ENCODE measurements around the gene CACNA1A. TPM values are rescaled to one million over a fixed set of nuclear protein-coding genes. Genes with fewer than 3 reads are reported as not detected.

The CACNA1A gene
- total RNA-seq, 2 experiments from 2014 or later: 0.25 to 0.35 TPM

GRCh38 chr19:13487985-13488384, 18.3 kb downstream of the CACNA1A start:
- no peak overlapping the region for H3K27ac Mint-ChIP-seq
- H3K36me3 Mint-ChIP-seq (ENCODE audit: low read depth): no peaks in the 10 kb centered on the region
- H3K27me3 Mint-ChIP-seq: peaks cover 26% of the 10 kb centered on the region
- H3K4me3 Mint-ChIP-seq: no peak overlapping the region
- H3K9me3 Mint-ChIP-seq (ENCODE audit: low read depth): peaks cover 5% of the 10 kb centered on the region
- ChIA-PET POLR2A (no interaction called here), CTCF (no interaction called here)
- no peaks in the 10 kb centered on the region for H3K4me1 Mint-ChIP-seq
- intact Hi-C loops (cut with DNase I, micrococcal nuclease): no loop called here
- no peak for DNase-seq
- no peak for ATAC-seq

- ChIA-PET CTCF (interaction anchor here (0.7 kb wide), 1 partner anchor 104 kb away, joined by 3 read pairs; no protein-coding TSS in a partner anchor), POLR2A (no interaction called here)
- Mint-ChIP-seq H3K9me3 (ENCODE audit: low read depth) (peaks cover 5% of the 10 kb centered on the region), H3K36me3 (ENCODE audit: low read depth) (no peaks in the 10 kb centered on the region), H3K27me3 (peaks cover 19% of the 10 kb centered on the region), H3K4me1 (no peaks in the 10 kb centered on the region), H3K4me3 (no peak overlapping the region), H3K27ac (no peak overlapping the region)
- ATAC-seq: no peak
- DNase-seq: no peak
- intact Hi-C loops (cut with DNase I, micrococcal nuclease): no loop called here
Measured at GRCh38 chr19:13484166-13484565, 22.1 kb downstream of the CACNA1A start.

- H3K4me1 Mint-ChIP-seq: no peaks in the 10 kb centered on the region
- peaks cover 5% of the 10 kb centered on the region for H3K9me3 Mint-ChIP-seq (ENCODE audit: low read depth)
- DNase-seq (no peak), ATAC-seq (no peak)
- peaks cover 20% of the 10 kb centered on the region for H3K27me3 Mint-ChIP-seq
- H3K4me3 Mint-ChIP-seq: no peak overlapping the region
- no peaks in the 10 kb centered on the region for H3K36me3 Mint-ChIP-seq (ENCODE audit: low read depth)
- ChIA-PET CTCF (interaction anchor here (0.5 kb wide), 1 partner anchor 314 kb away, joined by 3 read pairs; no protein-coding TSS in a partner anchor), POLR2A (no interaction called here)
- intact Hi-C loops (cut with DNase I, micrococcal nuclease): no loop called here
- no peak overlapping the region for H3K27ac Mint-ChIP-seq
Measured at GRCh38 chr19:13483215-13483614, 23.1 kb downstream of the CACNA1A start.

- peaks cover 23% of the 10 kb centered on the region for H3K27me3 Mint-ChIP-seq
- ATAC-seq (no peak), DNase-seq (no peak)
- no peak overlapping the region for H3K4me3 Mint-ChIP-seq
- intact Hi-C loops (cut with DNase I, micrococcal nuclease): no loop called here
- H3K36me3 Mint-ChIP-seq (ENCODE audit: low read depth): no peaks in the 10 kb centered on the region
- ChIA-PET CTCF (no interaction called here), POLR2A (no interaction called here)
- H3K27ac Mint-ChIP-seq: no peak overlapping the region
- H3K4me1 Mint-ChIP-seq: no peaks in the 10 kb centered on the region
- H3K9me3 Mint-ChIP-seq (ENCODE audit: low read depth): peaks cover 33% of the 10 kb centered on the region
Measured at GRCh38 chr19:13478576-13478975, 27.7 kb downstream of the CACNA1A start.

- Mint-ChIP-seq H3K4me3 (no peak overlapping the region), H3K36me3 (ENCODE audit: low read depth) (no peaks in the 10 kb centered on the region), H3K27me3 (peaks cover 23% of the 10 kb centered on the region), H3K9me3 (ENCODE audit: low read depth) (peaks cover 29% of the 10 kb centered on the region), H3K27ac (no peak overlapping the region), H3K4me1 (no peaks in the 10 kb centered on the region)
- intact Hi-C loops (cut with DNase I, micrococcal nuclease): no loop called here
- CTCF ChIA-PET: no interaction called here
- ATAC-seq (no peak), DNase-seq (no peak)
- POLR2A ChIA-PET: no interaction called here
Measured at GRCh38 chr19:13476071-13476470, 30.2 kb downstream of the CACNA1A start.

GRCh38 chr19:13475044-13475443, 31.2 kb downstream of the CACNA1A start:
- no peak overlapping the region for H3K4me3 Mint-ChIP-seq
- no peaks in the 10 kb centered on the region for H3K36me3 Mint-ChIP-seq (ENCODE audit: low read depth)
- POLR2A ChIA-PET: no interaction called here
- DNase-seq: no peak
- no peaks in the 10 kb centered on the region for H3K4me1 Mint-ChIP-seq
- intact Hi-C loops (cut with DNase I, micrococcal nuclease): no loop called here
- peaks cover 28% of the 10 kb centered on the region for H3K27me3 Mint-ChIP-seq
- ATAC-seq: no peak
- CTCF ChIA-PET: no interaction called here
- H3K27ac Mint-ChIP-seq: no peak overlapping the region
- peaks cover 29% of the 10 kb centered on the region for H3K9me3 Mint-ChIP-seq (ENCODE audit: low read depth)

- Mint-ChIP-seq H3K4me1 (no peaks in the 10 kb centered on the region), H3K27me3 (peaks cover 20% of the 10 kb centered on the region)
Measured at GRCh38 chr19:13466697-13467096, 39.6 kb downstream of the CACNA1A start.

GRCh38 chr19:13463296-13463695, 43.0 kb downstream of the CACNA1A start:
- DNase-seq (peak; percentile 47), ATAC-seq (no peak)
- Mint-ChIP-seq H3K27me3 (peaks cover 12% of the 10 kb centered on the region), H3K36me3 (ENCODE audit: low read depth) (no peaks in the 10 kb centered on the region), H3K27ac (no peak overlapping the region), H3K9me3 (ENCODE audit: low read depth) (no peaks in the 10 kb centered on the region), H3K4me1 (no peaks in the 10 kb centered on the region), H3K4me3 (no peak overlapping the region)
- CTCF ChIA-PET: interaction anchor here (1.0 kb wide), 1 partner anchor 126 kb away, joined by 3 read pairs; no protein-coding TSS in a partner anchor
- intact Hi-C loops (cut with DNase I, micrococcal nuclease): loop anchor here in 1 of 2 experiments (1.0 kb wide), 1 partner anchor 21 kb away; no protein-coding TSS in a partner anchor
- POLR2A ChIA-PET: no interaction called here

More at GRCh38 chr19:13466697-13467096, 39.6 kb downstream of the CACNA1A start:
- ATAC-seq (no peak), DNase-seq (no peak)
- CTCF ChIA-PET: no interaction called here
- Mint-ChIP-seq H3K4me3 (no peak overlapping the region), H3K9me3 (ENCODE audit: low read depth) (no peaks in the 10 kb centered on the region), H3K36me3 (ENCODE audit: low read depth) (no peaks in the 10 kb centered on the region), H3K27ac (no peak overlapping the region)
- POLR2A ChIA-PET: no interaction called here
- intact Hi-C loops (cut with DNase I, micrococcal nuclease): no loop called here

GRCh38 chr19:13461536-13461935, 44.7 kb downstream of the CACNA1A start:
- ChIA-PET POLR2A (no interaction called here), CTCF (no interaction called here)
- Mint-ChIP-seq H3K4me3 (no peak overlapping the region), H3K9me3 (ENCODE audit: low read depth) (no peaks in the 10 kb centered on the region), H3K36me3 (ENCODE audit: low read depth) (no peaks in the 10 kb centered on the region), H3K27ac (no peak overlapping the region), H3K27me3 (peaks cover 8% of the 10 kb centered on the region), H3K4me1 (no peaks in the 10 kb centered on the region)
- intact Hi-C loops (cut with DNase I, micrococcal nuclease): no loop called here
- ATAC-seq (no peak), DNase-seq (no peak)

- H3K36me3 Mint-ChIP-seq (ENCODE audit: low read depth): no peaks in the 10 kb centered on the region
- ChIA-PET CTCF (no interaction called here), POLR2A (no interaction called here)
- H3K4me1 Mint-ChIP-seq: no peaks in the 10 kb centered on the region
- H3K9me3 Mint-ChIP-seq (ENCODE audit: low read depth): no peaks in the 10 kb centered on the region
- no peak overlapping the region for H3K4me3 Mint-ChIP-seq
- DNase-seq (no peak), ATAC-seq (no peak)
- no peak overlapping the region for H3K27ac Mint-ChIP-seq
- intact Hi-C loops (cut with DNase I, micrococcal nuclease): no loop called here
- H3K27me3 Mint-ChIP-seq: peaks cover 8% of the 10 kb centered on the region
Measured at GRCh38 chr19:13460045-13460444, 46.2 kb downstream of the CACNA1A start.

GRCh38 chr19:13459351-13459750, 46.9 kb downstream of the CACNA1A start:
- H3K27me3 Mint-ChIP-seq: peaks cover 8% of the 10 kb centered on the region
- no peak for ATAC-seq
- DNase-seq: no peak
- no peaks in the 10 kb centered on the region for H3K9me3 Mint-ChIP-seq (ENCODE audit: low read depth)
- no peaks in the 10 kb centered on the region for H3K4me1 Mint-ChIP-seq
- intact Hi-C loops (cut with DNase I, micrococcal nuclease): no loop called here
- CTCF ChIA-PET: interaction anchor here (0.8 kb wide), 1 partner anchor 605 kb away, joined by 3 read pairs; no protein-coding TSS in a partner anchor
- no peaks in the 10 kb centered on the region for H3K36me3 Mint-ChIP-seq (ENCODE audit: low read depth)
- POLR2A ChIA-PET: no interaction called here
- H3K27ac Mint-ChIP-seq: no peak overlapping the region
- no peak overlapping the region for H3K4me3 Mint-ChIP-seq

GRCh38 chr19:13451434-13451995, 54.8 kb downstream of the CACNA1A start:
- H3K27ac Mint-ChIP-seq: no peak overlapping the region
- POLR2A ChIA-PET: no interaction called here
- intact Hi-C loops (cut with DNase I, micrococcal nuclease): no loop called here
- H3K36me3 Mint-ChIP-seq (ENCODE audit: low read depth): no peaks in the 10 kb centered on the region
- peaks cover 4% of the 10 kb centered on the region for H3K27me3 Mint-ChIP-seq
- no peaks in the 10 kb centered on the region for H3K4me1 Mint-ChIP-seq
- no peak overlapping the region for H3K4me3 Mint-ChIP-seq
- CTCF ChIA-PET: interaction anchor here (0.6 to 1.0 kb wide), 2 partner anchors 9 to 46 kb away, joined by 4 read pairs; no protein-coding TSS in a partner anchor
- H3K9me3 Mint-ChIP-seq (ENCODE audit: low read depth): peaks cover 24% of the 10 kb centered on the region
- ATAC-seq: no peak
- no peak for DNase-seq

Data from activated CD4-positive, alpha-beta T cell treated with anti-CD3 and anti-CD28 coated beads for 36 hours (primary cell).